HG03066 (cell line): Measurements from ENCODE around the gene SENP5.
"Not testable (repeated sequence)": the region's sequence is repeated elsewhere in the genome, so short reads cannot be mapped to it uniquely, and the experiment has no call there.

Experiments
- ATAC-seq: cut with Tn5 transposase; IDR thresholded peaks from one replicate; pipeline ENCODE4 v1.9.1; 2021; ENCODE audit warnings: low read depth; ENCODE audit not compliant: unreplicated experiment

SENP5 gene

GRCh38 chr3:196867507-196868296 is at the start of gene SENP5:
Gene SENP5 (plus strand): TSS chr3:196867920. CDS start chr3:196885182, 17,262 bp downstream.
- peak; percentile 86 for ATAC-seq

- ATAC-seq: no peak
Observed at GRCh38 chr3:196821806-196822355, 45.8 kb upstream of the SENP5 start.

- not testable (repeated sequence) for ATAC-seq
Observed at GRCh38 chr3:196829651-196830050, 38.1 kb upstream of the SENP5 start.

GRCh38 chr3:196835086-196835485 is 32.6 kb upstream of the SENP5 start:
- ATAC-seq: no peak

- ATAC-seq: not testable (repeated sequence)
Observed at GRCh38 chr3:196836626-196837025, 31.1 kb upstream of the SENP5 start.

GRCh38 chr3:196837819-196838420 is 29.8 kb upstream of the SENP5 start:
- ATAC-seq: no peak

GRCh38 chr3:196839351-196839750 is 28.4 kb upstream of the SENP5 start:
- ATAC-seq: not testable (repeated sequence)

GRCh38 chr3:196842567-196843434 is 24.9 kb upstream of the SENP5 start:
- no peak for ATAC-seq

- no peak for ATAC-seq
Observed at GRCh38 chr3:196843435-196844110, 24.1 kb upstream of the SENP5 start.

- not testable (repeated sequence) for ATAC-seq
Observed at GRCh38 chr3:196844235-196845219, 23.2 kb upstream of the SENP5 start.

- ATAC-seq: not testable (repeated sequence)
Observed at GRCh38 chr3:196848375-196848774, 19.3 kb upstream of the SENP5 start.

GRCh38 chr3:196849180-196849741 is 18.5 kb upstream of the SENP5 start:
- no peak for ATAC-seq

GRCh38 chr3:196863000-196863399 is 4.7 kb upstream of the SENP5 start:
- ATAC-seq: not testable (repeated sequence)

- no peak for ATAC-seq
Observed at GRCh38 chr3:196867155-196867506, 589 bp upstream of the SENP5 start.

- no peak for ATAC-seq
Observed at GRCh38 chr3:196868297-196868661, 559 bp downstream of the SENP5 start.

GRCh38 chr3:196872316-196872715 is 4.6 kb downstream of the SENP5 start:
- no peak for ATAC-seq

GRCh38 chr3:196874511-196875094 is 6.9 kb downstream of the SENP5 start:
- not testable (repeated sequence) for ATAC-seq

- ATAC-seq: no peak
Observed at GRCh38 chr3:196875258-196875657, 7.5 kb downstream of the SENP5 start.
